ENCODE measurements around the gene SYCP3. TPM values are rescaled to one million over a fixed set of nuclear protein-coding genes. Genes with fewer than 3 reads are reported as not detected.

Gene SYCP3
- total RNA-seq, 1 donor from 2014 or later: not detected

DNA sequence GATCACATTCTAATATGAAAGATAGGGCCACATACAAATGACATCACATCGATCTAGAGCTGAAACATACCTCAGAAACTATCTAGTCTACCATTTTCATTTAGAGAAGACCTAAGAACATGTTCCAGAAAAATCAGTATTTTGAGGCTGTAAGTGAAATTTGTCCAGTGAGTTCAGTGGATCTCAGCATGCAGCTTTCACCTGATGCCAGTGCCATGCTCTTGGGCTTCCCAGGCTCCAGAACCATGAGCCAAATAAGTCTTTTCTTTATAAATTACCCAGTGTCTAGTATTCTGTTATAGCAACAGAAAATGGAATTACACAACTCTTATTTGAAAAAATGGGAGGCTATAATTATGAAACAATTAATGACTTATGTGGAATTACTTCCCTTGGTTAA is 32.9 kb downstream of the SYCP3 start:
- peaks cover 0 to 1% of the 10 kb centered on the region in 2 donors for H3K4me1 ChIP-seq
- intact Hi-C loops (cut with DNase I): no loop called here
- no peaks in the 10 kb centered on the region for H3K9me3 ChIP-seq

GRCh38 chr12:101703487-101703886 is 35.8 kb downstream of the SYCP3 start:
- Histone ChIP-seq H3K27ac (no peak overlapping the region), H3K36me3 (no peaks in the 10 kb centered on the region), H3K9me3 (no peaks in the 10 kb centered on the region), H3K27me3 (no peaks in the 10 kb centered on the region), H3K4me3 (no peak overlapping the region), H3K4me1 (peaks cover 3 to 16% of the 10 kb centered on the region in 2 donors)
- TF ChIP-seq CTCF (IDR thresholded peaks at IDR 0.05): no peak
- intact Hi-C loops (cut with DNase I): no loop called here
- DNase-seq (ENCODE audit: low spot score in 2 of 2): no peak

More for the DNA sequence above, 32.9 kb downstream of the SYCP3 start:
- Histone ChIP-seq H3K36me3 (no peaks in the 10 kb centered on the region), H3K27ac (no peak overlapping the region), H3K4me3 (no peak overlapping the region), H3K27me3 (no peaks in the 10 kb centered on the region)
- no peak for TF ChIP-seq CTCF (IDR thresholded peaks at IDR 0.05)
- DNase-seq (ENCODE audit: low spot score in 2 of 2): no peak

DNA sequence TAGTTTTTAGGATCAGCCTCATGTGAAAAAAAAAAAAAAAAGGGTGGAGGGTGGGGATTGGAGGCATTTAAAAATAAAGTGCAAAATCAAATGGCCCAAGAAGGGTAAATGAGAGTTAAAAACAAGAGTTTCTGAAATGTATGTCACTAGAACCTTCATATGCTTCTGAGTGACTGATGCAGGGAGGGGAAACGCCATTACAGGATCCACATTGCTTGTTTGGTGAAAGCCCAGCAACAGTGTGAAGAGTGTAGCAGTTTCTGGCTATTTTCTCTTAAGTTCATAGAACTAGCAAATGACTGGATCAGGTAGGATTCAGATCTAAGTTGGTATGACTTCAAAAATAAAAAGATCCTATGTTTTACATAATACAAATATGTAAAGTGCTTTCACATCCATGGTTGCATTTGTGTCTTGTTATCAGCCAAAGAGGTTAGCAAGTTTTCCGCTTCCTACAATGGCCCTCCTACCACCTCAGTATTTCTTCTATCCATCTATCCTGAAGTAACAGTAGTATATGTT is 38.9 kb downstream of the SYCP3 start:
- Histone ChIP-seq H3K4me3 (peak overlapping the region in 1 of 2 donors; percentile 12), H3K27ac (peak overlapping the region in 1 of 2 donors; percentile 6)

GRCh38 chr12:101698800-101699347 is 40.4 kb downstream of the SYCP3 start:
- no peak for DNase-seq (ENCODE audit: low spot score in 2 of 2)
- Histone ChIP-seq H3K36me3 (no peaks in the 10 kb centered on the region), H3K4me3 (peak overlapping the region; percentile 92 to 99), H3K27ac (peak overlapping the region; percentile 77 to 98), H3K27me3 (no peaks in the 10 kb centered on the region), H3K4me1 (peaks cover 6 to 18% of the 10 kb centered on the region in 2 donors), H3K9me3 (no peaks in the 10 kb centered on the region)
- no peak for TF ChIP-seq CTCF (IDR thresholded peaks at IDR 0.05)
- intact Hi-C loops (cut with DNase I): loop anchor here (5.0 kb wide), 4 partner anchors 82 to 1432 kb away; partner anchors contain the start of genes ARL1, DEPDC4, DRAM1 and SCYL2

More for the DNA sequence above, 38.9 kb downstream of the SYCP3 start:
- Histone ChIP-seq H3K27me3 (no peaks in the 10 kb centered on the region), H3K4me1 (peaks cover 6 to 18% of the 10 kb centered on the region in 2 donors), H3K9me3 (no peaks in the 10 kb centered on the region), H3K36me3 (no peaks in the 10 kb centered on the region)
- intact Hi-C loops (cut with DNase I): no loop called here
- TF ChIP-seq CTCF (IDR thresholded peaks at IDR 0.05): no peak
- no peak for DNase-seq (ENCODE audit: low spot score in 2 of 2)

- H3K27ac ChIP-seq: peak overlapping the region; percentile 77 to 98
- intact Hi-C loops (cut with DNase I): loop anchor here (2.0 to 5.0 kb wide), 5 partner anchors 81 to 1431 kb away; partner anchors contain the start of genes ARL1, DEPDC4, DRAM1 and GNPTAB
- no peaks in the 10 kb centered on the region for H3K27me3 ChIP-seq
- no peaks in the 10 kb centered on the region for H3K36me3 ChIP-seq
- peaks cover 6 to 18% of the 10 kb centered on the region in 2 donors for H3K4me1 ChIP-seq
- DNase-seq (ENCODE audit: low spot score in 2 of 2): peak in 1 of 2 donors; percentile 79
- H3K9me3 ChIP-seq: no peaks in the 10 kb centered on the region
- H3K4me3 ChIP-seq: peak overlapping the region; percentile 92 to 99
- no peak for TF ChIP-seq CTCF (IDR thresholded peaks at IDR 0.05)
These were observed 41.1 kb downstream of the SYCP3 start for GRCh38 chr12:101697930-101698799.

Data from ascending aorta (tissue), 2 donors.